Activated CD8-positive, alpha-beta T cell treated with anti-CD3 and anti-CD28 coated beads, Interleukin-2, amount 10 ng/mL, durations not matched to agents 7 days and 5 days (primary cell): ENCODE data around the gene SIGLECL1. TPM values are rescaled to one million over a fixed set of nuclear protein-coding genes. Genes with fewer than 3 reads are reported as not detected.

Source experiments
- ATAC-seq: fragments of 150-1000 bp; cut with Tn5 transposase; one replicate; pipeline ENCODE4 v1.10.0; 2021; ENCODE audit warnings: moderate library complexity
- CTCF ChIA-PET: fragments of 350-600 bp; sonication (Branson Sonifier 250); formaldehyde crosslinking; loops from one replicate; lab custom pipeline; 2021; ENCODE audit warnings: antibody characterized with exemption; lab: Charles Lee
- POLR2A ChIA-PET: fragments of 350-600 bp; sonication (Branson Sonifier 250); formaldehyde crosslinking; loops from one replicate; lab custom pipeline; 2021; ENCODE audit warnings: antibody characterized with exemption; lab: Charles Lee
- DNase-seq: peaks from one replicate; pipeline ENCODE4 v3.0.0-alpha.2; 2020
- H3K27ac Mint-ChIP-seq: one replicate; pipeline ENCODE4 v1.8.0; 2021; ENCODE audit warnings: mild to moderate bottlenecking, mixed read lengths
- H3K27me3 Mint-ChIP-seq: one replicate; pipeline ENCODE4 v1.8.0; 2021; ENCODE audit warnings: low read depth, mixed read lengths
- H3K36me3 Mint-ChIP-seq: one replicate; pipeline ENCODE4 v1.8.0; 2021; ENCODE audit warnings: low read depth, mixed read lengths
- H3K4me1 Mint-ChIP-seq: one replicate; pipeline ENCODE4 v1.8.0; 2021; ENCODE audit warnings: low read depth, mixed read lengths
- H3K4me3 Mint-ChIP-seq: one replicate; pipeline ENCODE4 v1.8.0; 2021; ENCODE audit warnings: mild to moderate bottlenecking, mixed read lengths
- H3K9me3 Mint-ChIP-seq: one replicate; pipeline ENCODE4 v1.8.0; 2022; ENCODE audit warnings: mixed read lengths; ENCODE audit not compliant: insufficient read depth
- microRNA-seq: library from miRNA; unstranded; fragments of <30 nt; microRNA quantifications from one replicate; pipeline ENCODE4 v1.2.0, GENCODE V29; 2022
- total RNA-seq, 2 experiments: library from RNA; stranded (reverse); gene quantifications; one replicate each; pipeline ENCODE4 v1.2.3, GENCODE V29; 2021

Gene SIGLECL1
- total RNA-seq, 2 experiments from 2014 or later: not detected

- peaks cover 21% of the 10 kb centered on the region for H3K27me3 Mint-ChIP-seq
Measured at GRCh38 chr19:51311351-51312257, 60.7 kb downstream of the SIGLECL1 start, which contains the start of gene IGLON5. Gene IGLON5, plus strand, starts transcription at chr19:51311644. Its CDS starts 204 bp downstream, at chr19:51311848.

GRCh38 chr19:51316688-51317087 lies 65.8 kb downstream of the SIGLECL1 start:
- H3K9me3 Mint-ChIP-seq: no peaks in the 10 kb centered on the region
- H3K27ac Mint-ChIP-seq: no peak overlapping the region
- no peaks in the 10 kb centered on the region for H3K36me3 Mint-ChIP-seq
- DNase-seq (no peak), ATAC-seq (no peak)
- H3K27me3 Mint-ChIP-seq: peaks cover 16% of the 10 kb centered on the region
- ChIA-PET POLR2A (no interaction called here), CTCF (no interaction called here)
- no peaks in the 10 kb centered on the region for H3K4me1 Mint-ChIP-seq
- H3K4me3 Mint-ChIP-seq: no peak overlapping the region

More at GRCh38 chr19:51311351-51312257, 60.7 kb downstream of the SIGLECL1 start, which contains the start of gene IGLON5:
- H3K4me3 Mint-ChIP-seq: no peak within 1 kb of the TSS
- peak within 1 kb of the TSS; percentile 50 for H3K27ac Mint-ChIP-seq
- CTCF ChIA-PET: no interaction called here
- no peaks in the 10 kb centered on the region for H3K4me1 Mint-ChIP-seq
- H3K9me3 Mint-ChIP-seq: peaks cover 11% of the 10 kb centered on the region
- no peak for DNase-seq
- POLR2A ChIA-PET: no interaction called here
- no peaks in the 10 kb centered on the region for H3K36me3 Mint-ChIP-seq
- no peak for ATAC-seq

GRCh38 chr19:51317376-51317775 lies 66.5 kb downstream of the SIGLECL1 start:
- Mint-ChIP-seq H3K4me3 (no peak overlapping the region), H3K27me3 (peaks cover 14% of the 10 kb centered on the region), H3K4me1 (no peaks in the 10 kb centered on the region), H3K9me3 (no peaks in the 10 kb centered on the region), H3K27ac (no peak overlapping the region), H3K36me3 (no peaks in the 10 kb centered on the region)
- no peak for DNase-seq
- ATAC-seq: no peak
- POLR2A ChIA-PET: no interaction called here
- CTCF ChIA-PET: no interaction called here

- H3K36me3 Mint-ChIP-seq: no peaks in the 10 kb centered on the region
- CTCF ChIA-PET: no interaction called here
- no peak overlapping the region for H3K4me3 Mint-ChIP-seq
- DNase-seq (no peak), ATAC-seq (no peak)
- H3K4me1 Mint-ChIP-seq: no peaks in the 10 kb centered on the region
- no peaks in the 10 kb centered on the region for H3K9me3 Mint-ChIP-seq
- H3K27ac Mint-ChIP-seq: no peak overlapping the region
- peaks cover 16% of the 10 kb centered on the region for H3K27me3 Mint-ChIP-seq
- POLR2A ChIA-PET: no interaction called here
Measured at GRCh38 chr19:51317968-51318367, 67.1 kb downstream of the SIGLECL1 start.

Small RNA genes within 50 kb of the gene (microRNA-seq; reads per million reads assigned to microRNA genes)
- gene MIR8074: not detected

Other genes with a start within 250 kb of the SIGLECL1 start
- gene KLK8, start 249.5 kb upstream of the SIGLECL1 start, total RNA-seq: not detected
- not detected for gene KLK10, start 231.4 kb upstream of the SIGLECL1 start, total RNA-seq
- not detected for gene KLK11, start 224.5 kb upstream of the SIGLECL1 start, total RNA-seq
- not detected for gene KLK12, start 216.1 kb upstream of the SIGLECL1 start, total RNA-seq
- gene KLK13, start 186.0 kb upstream of the SIGLECL1 start, total RNA-seq: not detected
- gene KLK14, start 168.2 kb upstream of the SIGLECL1 start, total RNA-seq: under 1 TPM in 1 of 2 experiments, not detected in 1; 0.57 TPM
- 1 to 10 TPM; 8.7 to 10.0 TPM for gene CTU1, start 142.7 kb upstream of the SIGLECL1 start, total RNA-seq
- under 1 TPM; 0.58 to 0.60 TPM for gene SIGLEC9, start 126.2 kb upstream of the SIGLECL1 start, total RNA-seq
- gene SIGLEC7, start 108.8 kb upstream of the SIGLECL1 start, total RNA-seq: not detected
- 1 to 10 TPM; 2.3 to 4.0 TPM for gene CD33, start 26.0 kb upstream of the SIGLECL1 start, total RNA-seq
- gene IGLON5, start 60.6 kb downstream of the SIGLECL1 start, total RNA-seq: not detected
- 1 to 10 TPM; 1.8 to 2.0 TPM for gene VSIG10L, start 91.1 kb downstream of the SIGLECL1 start, total RNA-seq
- gene ETFB, start 115.3 kb downstream of the SIGLECL1 start, total RNA-seq: 100 to 1,000 TPM; 137 to 141 TPM
- 1 to 10 TPM; 8.5 to 10.0 TPM for gene CLDND2, start 117.9 kb downstream of the SIGLECL1 start, total RNA-seq
- 100 to 1,000 TPM; 401 to 410 TPM for gene NKG7, start 121.6 kb downstream of the SIGLECL1 start, total RNA-seq
- gene LIM2, start 136.9 kb downstream of the SIGLECL1 start, total RNA-seq: not detected
- gene C19orf84, start 139.5 kb downstream of the SIGLECL1 start, total RNA-seq: not detected
- under 1 TPM; 0.83 to 0.92 TPM for gene SIGLEC10, start 166.6 kb downstream of the SIGLECL1 start, total RNA-seq
- not detected for gene SIGLEC8, start 207.4 kb downstream of the SIGLECL1 start, total RNA-seq
- gene CEACAM18, start 227.5 kb downstream of the SIGLECL1 start, total RNA-seq: not detected